Gastrocnemius medialis (tissue), 4 donors: ENCODE measurements around the gene PTBP2.

Experiments
- CTCF ChIP-seq, 5 experiments: fragments of 450-650 bp in 3 of 5; fragments of 200-600 bp in 2 of 5; sonication (generic) in 2 of 5; IDR thresholded peaks in 4 of 5; conservative IDR thresholded peaks in 1 of 5; 1 replicate in 4 of 5; 2 replicates in 1 of 5; pipeline ENCODE4 v1.5.1; 2016 to 2019; ENCODE audit warnings: antibody characterized with exemption in 5 of 5, mild to moderate bottlenecking in 3 of 5, moderate library complexity in 3 of 5
- POLR2A ChIP-seq, 2 donors: fragments of 450-650 bp; IDR thresholded peaks; one replicate each; pipeline ENCODE4 v1.6.1; 2017; ENCODE audit warnings: antibody characterized with exemption in 2 of 2, mild to moderate bottlenecking in 2 of 2, moderate library complexity in 2 of 2

- no peak for TF ChIP-seq CTCF (IDR thresholded peaks at IDR 0.05 in 4 of 5, conservative IDR thresholded peaks at IDR 0.05 in 1 of 5)
- TF ChIP-seq POLR2A (IDR thresholded peaks at IDR 0.05) = no peak
These were observed 30.8 kb downstream of the PTBP2 start for GRCh38 chr1:96752394-96752793.
